ENCODE measurements around the gene TMEM108. TPM values are rescaled to one million over a fixed set of nuclear protein-coding genes. Genes with fewer than 3 reads are reported as not detected.

The TMEM108 gene
- total RNA-seq, 2 experiments from 2014 or later = not detected

DNA sequence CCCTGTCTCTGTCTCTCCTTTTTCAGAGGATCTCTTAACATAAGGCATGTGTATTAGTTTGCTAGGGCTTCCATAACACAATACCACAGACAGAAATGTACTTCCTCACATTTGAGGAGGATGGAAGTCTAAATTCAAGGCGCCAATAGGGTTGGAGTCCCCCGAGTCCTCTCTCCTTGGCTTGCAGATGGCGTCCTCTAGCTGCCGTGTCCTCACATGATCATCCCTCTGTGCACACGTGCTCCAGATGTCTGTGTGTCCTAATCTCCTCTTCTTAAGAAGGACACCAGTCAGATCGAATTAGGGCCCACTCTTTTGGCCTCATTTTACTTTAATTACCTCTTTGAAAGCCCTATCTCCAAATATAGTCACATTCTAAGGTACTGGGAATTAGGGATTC, 338.6 kb downstream of the TMEM108 start:
- no peaks in the 10 kb centered on the region for H3K9me3 ChIP-seq (ENCODE audit: low read length)
- DNase-seq (ENCODE audit: low spot score) = no peak
- POLR2A ChIA-PET = no interaction called here
- H3K4me1 ChIP-seq (ENCODE audit: insufficient read depth, low read length, poor library complexity, severe bottlenecking) = no peaks in the 10 kb centered on the region
- CTCF ChIA-PET (ENCODE audit: unreplicated experiment) = no interaction called here
- H3K4me3 ChIP-seq (ENCODE audit: low read depth, low read length, poor library complexity, severe bottlenecking) = no peak overlapping the region
- no peaks in the 10 kb centered on the region for H4K20me1 ChIP-seq (ENCODE audit: insufficient read depth, low read length)
- no TSS peak for BruUV-seq (replicated peaks)
- H3K79me2 ChIP-seq (ENCODE audit: insufficient read depth, low read depth, low read length) = no peaks in the 10 kb centered on the region
- H3K9me2 ChIP-seq (ENCODE audit: insufficient read depth, low read length) = no peaks in the 10 kb centered on the region
- no peak overlapping the region for H3K27ac ChIP-seq (ENCODE audit: low read depth, low read length, poor library complexity, severe bottlenecking)
- no peak overlapping the region for H3K4me2 ChIP-seq (ENCODE audit: low read length)
- no peak for TF ChIP-seq EZH2phosphoT487 (IDR thresholded peaks at IDR 0.05; ENCODE audit: borderline replicate concordance, low read depth, low read length)
- TF ChIP-seq, protein P1, sequence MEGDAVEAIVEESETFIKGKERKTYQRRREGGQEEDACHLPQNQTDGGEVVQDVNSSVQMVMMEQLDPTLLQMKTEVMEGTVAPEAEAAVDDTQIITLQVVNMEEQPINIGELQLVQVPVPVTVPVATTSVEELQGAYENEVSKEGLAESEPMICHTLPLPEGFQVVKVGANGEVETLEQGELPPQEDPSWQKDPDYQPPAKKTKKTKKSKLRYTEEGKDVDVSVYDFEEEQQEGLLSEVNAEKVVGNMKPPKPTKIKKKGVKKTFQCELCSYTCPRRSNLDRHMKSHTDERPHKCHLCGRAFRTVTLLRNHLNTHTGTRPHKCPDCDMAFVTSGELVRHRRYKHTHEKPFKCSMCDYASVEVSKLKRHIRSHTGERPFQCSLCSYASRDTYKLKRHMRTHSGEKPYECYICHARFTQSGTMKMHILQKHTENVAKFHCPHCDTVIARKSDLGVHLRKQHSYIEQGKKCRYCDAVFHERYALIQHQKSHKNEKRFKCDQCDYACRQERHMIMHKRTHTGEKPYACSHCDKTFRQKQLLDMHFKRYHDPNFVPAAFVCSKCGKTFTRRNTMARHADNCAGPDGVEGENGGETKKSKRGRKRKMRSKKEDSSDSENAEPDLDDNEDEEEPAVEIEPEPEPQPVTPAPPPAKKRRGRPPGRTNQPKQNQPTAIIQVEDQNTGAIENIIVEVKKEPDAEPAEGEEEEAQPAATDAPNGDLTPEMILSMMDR (conservative IDR thresholded peaks at IDR 0.05; ENCODE audit: low read length) = no peak
- H3K36me3 ChIP-seq (ENCODE audit: insufficient read depth, low read length) = no peaks in the 10 kb centered on the region
- no peak overlapping the region for H2AFZ ChIP-seq (ENCODE audit: low read length)
- intact Hi-C loops (cut with micrococcal nuclease; ENCODE audit: unreplicated experiment) = no loop called here

DNA sequence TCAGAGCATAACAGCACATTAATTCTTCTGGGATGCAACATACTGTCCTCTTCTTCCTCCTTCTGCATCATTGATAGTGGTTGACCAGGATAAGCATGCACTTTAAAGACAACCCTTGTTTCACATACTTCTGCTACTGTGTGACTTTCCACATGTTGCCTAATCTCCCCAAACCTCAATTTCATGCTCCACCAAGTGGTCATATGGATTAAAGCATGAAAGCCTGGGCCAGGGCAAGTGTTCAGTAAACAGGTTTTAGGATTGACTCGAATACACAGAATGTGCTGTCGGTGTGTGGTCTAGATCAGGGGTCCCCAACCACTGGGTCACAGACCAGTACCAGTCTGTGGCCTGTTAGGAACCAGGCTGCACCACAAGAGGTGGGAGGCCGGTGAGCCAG, 339.2 kb downstream of the TMEM108 start:
- no peak overlapping the region for H3K27ac ChIP-seq (ENCODE audit: low read depth, low read length, poor library complexity, severe bottlenecking)
- no peak for TF ChIP-seq EZH2phosphoT487 (IDR thresholded peaks at IDR 0.05; ENCODE audit: borderline replicate concordance, low read depth, low read length)
- TF ChIP-seq, protein P1 (conservative IDR thresholded peaks at IDR 0.05; ENCODE audit: low read length) = peak; percentile 68
- BruUV-seq (replicated peaks) = no TSS peak
- no peaks in the 10 kb centered on the region for H4K20me1 ChIP-seq (ENCODE audit: insufficient read depth, low read length)
- intact Hi-C loops (cut with micrococcal nuclease; ENCODE audit: unreplicated experiment) = no loop called here
- ChIA-PET CTCF (ENCODE audit: unreplicated experiment) (interaction anchor here (1.1 kb wide), 1 partner anchor 112 kb away, joined by 9 read pairs; no protein-coding TSS in a partner anchor), POLR2A (no interaction called here)
- H3K79me2 ChIP-seq (ENCODE audit: insufficient read depth, low read depth, low read length) = no peaks in the 10 kb centered on the region
- H2AFZ ChIP-seq (ENCODE audit: low read length) = no peak overlapping the region
- no peak overlapping the region for H3K4me3 ChIP-seq (ENCODE audit: low read depth, low read length, poor library complexity, severe bottlenecking)
- no peaks in the 10 kb centered on the region for H3K9me2 ChIP-seq (ENCODE audit: insufficient read depth, low read length)
- no peaks in the 10 kb centered on the region for H3K4me1 ChIP-seq (ENCODE audit: insufficient read depth, low read length, poor library complexity, severe bottlenecking)
- DNase-seq (ENCODE audit: low spot score) = peak; percentile 48
- H3K9me3 ChIP-seq (ENCODE audit: low read length) = no peaks in the 10 kb centered on the region
- no peak overlapping the region for H3K4me2 ChIP-seq (ENCODE audit: low read length)
- no peaks in the 10 kb centered on the region for H3K36me3 ChIP-seq (ENCODE audit: insufficient read depth, low read length)

DNA sequence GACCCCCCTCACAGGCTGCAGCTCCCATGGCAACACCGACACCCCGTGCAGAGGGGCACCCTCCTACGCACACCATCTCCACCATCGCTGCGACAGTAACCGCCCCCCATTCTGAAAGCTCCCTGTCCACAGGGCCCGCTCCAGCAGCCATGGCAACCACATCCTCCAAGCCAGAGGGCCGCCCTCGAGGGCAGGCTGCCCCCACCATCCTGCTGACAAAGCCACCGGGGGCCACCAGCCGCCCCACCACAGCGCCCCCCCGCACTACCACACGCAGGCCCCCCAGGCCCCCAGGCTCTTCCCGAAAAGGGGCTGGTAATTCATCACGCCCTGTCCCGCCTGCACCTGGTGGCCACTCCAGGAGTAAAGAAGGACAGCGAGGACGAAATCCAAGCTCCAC, 341.7 kb downstream of the TMEM108 start:
- H3K4me2 ChIP-seq (ENCODE audit: low read length) = no peak overlapping the region
- POLR2A ChIA-PET = no interaction called here
- intact Hi-C loops (cut with micrococcal nuclease; ENCODE audit: unreplicated experiment) = loop anchor here (5.0 kb wide), 1 partner anchor 338 kb away; no protein-coding TSS in a partner anchor
- H3K79me2 ChIP-seq (ENCODE audit: insufficient read depth, low read depth, low read length) = no peaks in the 10 kb centered on the region
- CTCF ChIA-PET (ENCODE audit: unreplicated experiment) = no interaction called here
- no peak for TF ChIP-seq EZH2phosphoT487 (IDR thresholded peaks at IDR 0.05; ENCODE audit: borderline replicate concordance, low read depth, low read length)
- no peak for DNase-seq (ENCODE audit: low spot score)
- H3K36me3 ChIP-seq (ENCODE audit: insufficient read depth, low read length) = no peaks in the 10 kb centered on the region
- H3K4me1 ChIP-seq (ENCODE audit: insufficient read depth, low read length, poor library complexity, severe bottlenecking) = no peaks in the 10 kb centered on the region
- H3K4me3 ChIP-seq (ENCODE audit: low read depth, low read length, poor library complexity, severe bottlenecking) = no peak overlapping the region
- H4K20me1 ChIP-seq (ENCODE audit: insufficient read depth, low read length) = no peaks in the 10 kb centered on the region
- H3K9me3 ChIP-seq (ENCODE audit: low read length) = no peaks in the 10 kb centered on the region
- no peak overlapping the region for H3K27ac ChIP-seq (ENCODE audit: low read depth, low read length, poor library complexity, severe bottlenecking)
- BruUV-seq (replicated peaks) = no TSS peak
- H2AFZ ChIP-seq (ENCODE audit: low read length) = no peak overlapping the region
- no peaks in the 10 kb centered on the region for H3K9me2 ChIP-seq (ENCODE audit: insufficient read depth, low read length)
